Epithelial cell of esophagus (primary cell): ENCODE results near the gene ERN1.

Experiments used
- DNase-seq: peaks from one replicate; pipeline ENCODE4 v3.0.0; 2010; ENCODE audit warnings: low read depth
- H3K4me3 ChIP-seq: 2 replicates; pipeline ENCODE4 v1.5.1; 2011; ENCODE audit warnings: mild to moderate bottlenecking, low read length, control low read depth
- CTCF ChIP-seq: IDR thresholded peaks from 2 replicates; pipeline ENCODE4 v1.5.1; 2011; ENCODE audit warnings: low read depth, mild to moderate bottlenecking, low read length, control low read depth, inconsistent platforms; ENCODE audit not compliant: insufficient read depth; ENCODE audit errors: missing control alignments

The ERN1 gene

GRCh38 chr17:64067657-64068056 is 62.3 kb downstream of the ERN1 start:
- no peak overlapping the region for H3K4me3 ChIP-seq
- TF ChIP-seq CTCF, result no peak
- DNase-seq, result no peak

GRCh38 chr17:64066716-64067115 is 63.2 kb downstream of the ERN1 start:
- DNase-seq, result no peak
- no peak overlapping the region for H3K4me3 ChIP-seq
- TF ChIP-seq CTCF, result no peak

- no peak for DNase-seq
- TF ChIP-seq CTCF, result no peak
- no peak overlapping the region for H3K4me3 ChIP-seq
Observed at GRCh38 chr17:64065161-64065560, 64.8 kb downstream of the ERN1 start.

- DNase-seq, result peak; percentile 90
- peak overlapping the region; percentile 21 for H3K4me3 ChIP-seq
- TF ChIP-seq CTCF, result no peak
Observed at GRCh38 chr17:64064331-64064730, 65.6 kb downstream of the ERN1 start.

- TF ChIP-seq CTCF, result peak; percentile 69
- H3K4me3 ChIP-seq, result peak overlapping the region; percentile 21
Observed at GRCh38 chr17:64063766-64064224, 66.1 kb downstream of the ERN1 start.

GRCh38 chr17:64063088-64063487 is 66.9 kb downstream of the ERN1 start:
- no peak overlapping the region for H3K4me3 ChIP-seq
- no peak for TF ChIP-seq CTCF
- DNase-seq, result no peak

More at GRCh38 chr17:64063766-64064224, 66.1 kb downstream of the ERN1 start:
- peak; percentile 84 for DNase-seq

- peak; percentile 77 for DNase-seq
- TF ChIP-seq CTCF, result no peak
- no peak overlapping the region for H3K4me3 ChIP-seq
Observed at GRCh38 chr17:64061178-64061898, 68.6 kb downstream of the ERN1 start.
